C4-2B (cell line): ENCODE data around the gene SCN5A.

ENCODE experiments used
- CTCF ChIP-seq: fragments of 450-650 bp; conservative IDR thresholded peaks from 2 replicates; pipeline ENCODE4 v1.5.1; 2017; ENCODE audit warnings: mild to moderate bottlenecking
- ZFX ChIP-seq: fragments of 450-650 bp; IDR thresholded peaks from 2 replicates; pipeline ENCODE4 v1.6.1; 2017

- TF ChIP-seq CTCF (peak; percentile 89), ZFX (no peak)
These were observed 1.8 kb upstream of the SCN5A start for GRCh38 chr3:38651153-38651789.
